IMR-90 (cell line): ENCODE data around the gene CCT5. TPM values are rescaled to one million over a fixed set of nuclear protein-coding genes. Genes with fewer than 3 reads are reported as not detected.

ENCODE experiments used
- ATAC-seq: fragments of 200-7000 bp; cut with Tn5 transposase; 2 replicates; pipeline ENCODE4 v1.9.1; 2020; ENCODE audit warnings: low read depth, mild to moderate bottlenecking, moderate library complexity
- BruUV-seq: library from RNA; stranded (reverse); fragments of 400-500 nt; replicated peaks from 2 replicates; lab custom pipeline; 2021; lab: Mats Ljungman, UMichigan
- CTCF ChIA-PET: fragments of 300-600 bp; formaldehyde crosslinking; extraction: SDS; loops from one replicate; lab custom pipeline; 2021; ENCODE audit warnings: antibody characterized with exemption; lab: Yijun Ruan, JAX
- POLR2A ChIA-PET: fragments of 300-600 bp; sonication (Branson Sonifier 250); formaldehyde crosslinking; loops from one replicate; lab custom pipeline; 2022; ENCODE audit warnings: antibody characterized with exemption; ENCODE audit not compliant: unreplicated experiment; lab: Charles Lee
- DNase-seq: peaks from one replicate; pipeline ENCODE4 v3.0.0; 2013
- H2AFZ ChIP-seq: replicated peaks from 2 replicates; pipeline ENCODE3; 2013; ENCODE audit warnings: low read length, mild to moderate bottlenecking; ENCODE audit not compliant: poor library complexity
- H2AK5ac ChIP-seq: 2 replicates; pipeline ENCODE4 v1.6.1; 2013; ENCODE audit warnings: low read depth, low read length, inconsistent platforms
- H2AK9ac ChIP-seq: replicated peaks from 2 replicates; pipeline ENCODE3; 2013; ENCODE audit warnings: mild to moderate bottlenecking, low read depth, low read length, moderate library complexity; ENCODE audit not compliant: poor library complexity
- H2BK120ac ChIP-seq: 2 replicates; pipeline ENCODE4 v1.6.1; 2013; ENCODE audit warnings: low read depth, low read length, inconsistent platforms
- H2BK15ac ChIP-seq: 3 replicates; pipeline ENCODE4 v1.6.1; 2013; ENCODE audit warnings: low read depth, low read length, inconsistent platforms
- H2BK20ac ChIP-seq: 2 replicates; pipeline ENCODE4 v1.6.1; 2013; ENCODE audit warnings: low read depth, mild to moderate bottlenecking, inconsistent platforms, low read length, moderate library complexity
- H2BK5ac ChIP-seq: 2 replicates; pipeline ENCODE4 v1.6.1; 2013; ENCODE audit warnings: mild to moderate bottlenecking, low read depth, low read length, inconsistent platforms; ENCODE audit not compliant: poor library complexity, severe bottlenecking
- H3K14ac ChIP-seq: replicated peaks from 2 replicates; pipeline ENCODE4 v1.6.1; 2013; ENCODE audit warnings: low read depth, low read length, inconsistent platforms
- H3K18ac ChIP-seq: 2 replicates; pipeline ENCODE4 v1.6.1; 2013; ENCODE audit warnings: low read depth, low read length, control low read depth
- H3K23ac ChIP-seq: 2 replicates; pipeline ENCODE4 v1.6.1; 2013; ENCODE audit warnings: low read depth, low read length, inconsistent platforms
- H3K27ac ChIP-seq: 2 replicates; pipeline ENCODE4 v1.5.1; 2013; ENCODE audit warnings: mild to moderate bottlenecking, control low read depth, low read length; ENCODE audit not compliant: insufficient read depth
- H3K27me3 ChIP-seq: 2 replicates; pipeline ENCODE4 v1.6.1; 2013; ENCODE audit warnings: low read length; ENCODE audit not compliant: control insufficient read depth, insufficient read depth
- H3K36me3 ChIP-seq: 2 replicates; pipeline ENCODE4 v1.6.1; 2013; ENCODE audit warnings: low read length, mixed read lengths; ENCODE audit not compliant: control insufficient read depth, insufficient read depth
- H3K4ac ChIP-seq: 2 replicates; pipeline ENCODE4 v1.6.1; 2013; ENCODE audit warnings: low read depth, low read length, inconsistent platforms
- H3K4me1 ChIP-seq: 2 replicates; pipeline ENCODE4 v1.6.1; 2013; ENCODE audit warnings: low read length, mixed read lengths; ENCODE audit not compliant: control insufficient read depth, insufficient read depth
- H3K4me2 ChIP-seq: 2 replicates; pipeline ENCODE4 v1.6.1; 2013; ENCODE audit warnings: low read depth, mild to moderate bottlenecking, control low read depth, low read length, moderate library complexity
- H3K4me3 ChIP-seq: 2 replicates; pipeline ENCODE4 v1.5.1; 2013; ENCODE audit warnings: low read depth, mild to moderate bottlenecking, control low read depth, low read length, moderate library complexity; ENCODE audit not compliant: insufficient read depth
- H3K56ac ChIP-seq: 2 replicates; pipeline ENCODE4 v1.6.1; 2013; ENCODE audit warnings: low read length, inconsistent platforms; ENCODE audit not compliant: insufficient read depth; ENCODE audit errors: extremely low read depth
- H3K79me1 ChIP-seq, 2 experiments: 2 replicates each; pipeline ENCODE4 v1.6.1; 2013; ENCODE audit warnings: low read length in 2 of 2, inconsistent platforms in 1 of 2, low read depth in 1 of 2
- H3K9ac ChIP-seq: 2 replicates; pipeline ENCODE4 v1.6.1; 2013; ENCODE audit warnings: low read depth, low read length, control low read depth
- H3K9me1 ChIP-seq: 2 replicates; pipeline ENCODE4 v1.6.1; 2013; ENCODE audit warnings: low read length, inconsistent platforms; ENCODE audit not compliant: insufficient read depth
- H3K9me3 ChIP-seq: 2 replicates; pipeline ENCODE4 v1.6.1; 2013; ENCODE audit warnings: low read length; ENCODE audit not compliant: control insufficient read depth, insufficient read depth
- H4K20me1 ChIP-seq: 2 replicates; pipeline ENCODE4 v1.6.1; 2013; ENCODE audit warnings: low read length, inconsistent platforms; ENCODE audit not compliant: insufficient read depth
- H4K5ac ChIP-seq: 2 replicates; pipeline ENCODE4 v1.6.1; 2013; ENCODE audit warnings: mild to moderate bottlenecking, low read depth, low read length, control low read depth
- H4K8ac ChIP-seq, 2 experiments: 2 replicates each; pipeline ENCODE4 v1.6.1; 2013; ENCODE audit warnings: low read depth in 2 of 2, low read length in 2 of 2, control low read depth in 1 of 2, inconsistent platforms in 1 of 2
- H4K91ac ChIP-seq: 2 replicates; pipeline ENCODE4 v1.6.1; 2013; ENCODE audit warnings: low read depth, low read length, inconsistent platforms; ENCODE audit not compliant: insufficient read depth
- MAZ ChIP-seq: IDR thresholded peaks from 2 replicates; pipeline ENCODE4 v1.6.1; 2012; ENCODE audit warnings: low read depth, mild to moderate bottlenecking, low read length, improper control_type of control experiment, moderate library complexity, borderline replicate concordance
- RCOR1 ChIP-seq: IDR thresholded peaks from 2 replicates; pipeline ENCODE4 v1.6.1; 2012; ENCODE audit warnings: mild to moderate bottlenecking, low read length, improper control_type of control experiment; ENCODE audit not compliant: insufficient replicate concordance
- SMC3 ChIP-seq: fragments of 150-350 bp; IDR thresholded peaks from 2 replicates; pipeline ENCODE4 v1.6.1; 2016; ENCODE audit warnings: low read depth, mild to moderate bottlenecking, antibody characterized with exemption, low read length, moderate library complexity
- WGBS, 2 experiments: methylation state at CpG; one replicate each; pipeline versions ENCODE4 v1.1.5 to v1.1.7; 2013; ENCODE audit warnings: missing lambda C conversion rate in 2 of 2; ENCODE audit not compliant: insufficient read length in 1 of 2; ENCODE audit errors: extremely low coverage in 2 of 2; 5-methylcytosine and 5-hydroxymethylcytosine counted together
- dilution Hi-C: fragments of 300-500 bp; cut with HindIII; formaldehyde crosslinking; loops from one replicate; pipeline ENCODE4 v1.14.3; 2018; ENCODE audit warnings: low sequenced_read_pairs; ENCODE audit not compliant: unreplicated experiment
- in situ Hi-C: fragments of 300-500 bp; cut with MboI; formaldehyde crosslinking; loops from 3 replicates; pipeline ENCODE4 v1.14.3; 2019; ENCODE audit warnings: low sequenced_read_pairs, inconsistent platforms, mixed read lengths
- intact Hi-C: fragments of 100-400 bp; cut with micrococcal nuclease; formaldehyde crosslinking; loops from 2 replicates; pipeline ENCODE4 v1.10.0; 2022
- polyA plus RNA-seq, 3 experiments: library from polyadenylated mRNA; depleted of rRNA; stranded (reverse); fragments of >200 nt; gene quantifications; 2 replicates each; pipeline ENCODE4 v1.2.3, GENCODE V29; 2012; ENCODE audit warnings: low replicate concordance in 1 of 3
- total RNA-seq: library from RNA; depleted of rRNA; stranded (reverse); fragments of >200 nt; gene quantifications from 2 replicates; pipeline ENCODE4 v1.2.3, GENCODE V29; 2012

Gene CCT5
- total and polyA plus RNA-seq, 2 of the 4 experiments (the other 2 are of a cell fraction), result 358 to 481 TPM

- Histone ChIP-seq H3K56ac (no peak overlapping the region), H2BK15ac (no peak overlapping the region), H4K91ac (no peak overlapping the region), H2BK5ac (no peak overlapping the region), H3K18ac (no peak overlapping the region), H4K8ac (no peak overlapping the region), H3K79me1 (no peaks in the 10 kb centered on the region), H3K27me3 (no peaks in the 10 kb centered on the region), H3K23ac (no peak overlapping the region), H3K4ac (no peak overlapping the region), H2AK9ac (no peak overlapping the region), H3K9me3 (no peaks in the 10 kb centered on the region), H4K20me1 (no peaks in the 10 kb centered on the region), H3K36me3 (no peaks in the 10 kb centered on the region), H2AFZ (no peak overlapping the region), H4K5ac (no peak overlapping the region), H3K14ac (no peak overlapping the region), H3K4me3 (no peak overlapping the region), H3K9me1 (no peaks in the 10 kb centered on the region), H3K9ac (no peak overlapping the region), H3K27ac (no peak overlapping the region), H3K4me1 (no peaks in the 10 kb centered on the region), H2BK20ac (no peak overlapping the region), H3K4me2 (no peak overlapping the region), H2BK120ac (no peak overlapping the region), H2AK5ac (no peak overlapping the region)
- WGBS, 2 experiments, result no CpG with 5 or more reads among the region's 4 CpGs
- dilution Hi-C loops (no loop called here), intact Hi-C loops (no loop called here), in situ Hi-C loops (no loop called here)
- CTCF ChIA-PET, result interaction anchor here (0.6 to 0.7 kb wide), 2 partner anchors 78 to 81 kb away, joined by 3 read pairs; no protein-coding TSS in a partner anchor
- POLR2A ChIA-PET, result no interaction called here
- no peak for DNase-seq
- BruUV-seq, result no TSS peak
- TF ChIP-seq RCOR1, result no peak
- no peak for TF ChIP-seq MAZ
- no peak for TF ChIP-seq SMC3
- no peak for ATAC-seq
Observed at GRCh38 chr5:10279328-10279727, 29.2 kb downstream of the CCT5 start.
